Gastrocnemius medialis (tissue), 4 donors: ENCODE data around the gene SFXN5. TPM values are rescaled to one million over a fixed set of nuclear protein-coding genes. Genes with fewer than 3 reads are reported as not detected.
A peak's percentile ranks its signal among the peaks of the same experiment; 100 is the strongest.

Experiments
- ATAC-seq, 2 donors: fragments of 150-250 bp; one replicate each; pipeline ENCODE4 v1.9.1; 2016
- DNase-seq, 2 donors: peaks; one replicate each; pipeline ENCODE4 v3.0.0-alpha.2; 2019
- H3K27ac ChIP-seq, 4 donors: fragments of 200-600 bp; sonication (generic); 1 replicate in 1 of 4; 2 replicates in 3 of 4; pipeline ENCODE4 v1.5.1; 2016 to 2018; ENCODE audit warnings: mild to moderate bottlenecking in 2 of 4, moderate library complexity in 1 of 4
- H3K27me3 ChIP-seq, 3 donors: fragments of 200-600 bp; sonication (generic) in 2 of 3; 1 replicate in 1 of 3; 2 replicates in 2 of 3; pipeline versions ENCODE4 v1.5.1 to v1.6.0; 2016 to 2019; ENCODE audit warnings: mild to moderate bottlenecking in 1 of 3, moderate library complexity in 1 of 3
- H3K36me3 ChIP-seq, 2 donors: fragments of 200-600 bp; sonication (generic) in 1 of 2; one replicate each; pipeline ENCODE4 v1.5.1; 2017 to 2018
- H3K4me1 ChIP-seq, 2 donors: fragments of 200-600 bp; sonication (generic) in 1 of 2; one replicate each; pipeline ENCODE4 v1.5.1; 2016 to 2017; ENCODE audit warnings: mild to moderate bottlenecking in 2 of 2
- H3K4me3 ChIP-seq, 4 donors: fragments of 200-600 bp; sonication (generic) in 3 of 4; 1 replicate in 1 of 4; 2 replicates in 3 of 4; pipeline ENCODE4 v1.5.1; 2016 to 2019; ENCODE audit warnings: mild to moderate bottlenecking in 2 of 4
- H3K9me3 ChIP-seq, 3 donors: fragments of 200-600 bp; sonication (generic) in 2 of 3; 1 replicate in 1 of 3; 2 replicates in 2 of 3; pipeline ENCODE4 v1.5.1; 2016 to 2019
- POLR2A ChIP-seq, 2 donors: fragments of 450-650 bp; IDR thresholded peaks; one replicate each; pipeline ENCODE4 v1.6.1; 2017; ENCODE audit warnings: antibody characterized with exemption in 2 of 2, mild to moderate bottlenecking in 2 of 2, moderate library complexity in 2 of 2
- in situ Hi-C, 4 donors: fragments of 200-750 bp; cut with MboI; loops; one replicate each; pipeline versions ENCODE4 v1.15.0 to v1.8.0; 2017; ENCODE audit warnings: low sequenced_read_pairs in 4 of 4
- intact Hi-C: fragments of 100-400 bp; cut with DNase I; formaldehyde crosslinking; loops from one replicate; pipeline ENCODE4 v1.15.1; 2023; ENCODE audit warnings: low total_unique reads
- total RNA-seq, 4 donors: library from RNA; depleted of rRNA; stranded (reverse); fragments of >200 nt; gene quantifications; one replicate each; pipeline versions ENCODE4 v1.1.0 to v1.2.3, GENCODE V29; 2016
- TF ChIP-seq, protein P1 (sequence below), 5 experiments: fragments of 450-650 bp in 3 of 5; fragments of 200-600 bp in 2 of 5; sonication (generic) in 2 of 5; IDR thresholded peaks in 4 of 5; conservative IDR thresholded peaks in 1 of 5; 1 replicate in 4 of 5; 2 replicates in 1 of 5; pipeline ENCODE4 v1.5.1; 2016 to 2019; ENCODE audit warnings: antibody characterized with exemption in 5 of 5, mild to moderate bottlenecking in 3 of 5, moderate library complexity in 3 of 5

SFXN5 gene
- total RNA-seq, 4 donors from 2014 or later, result 6.8 to 22.7 (median 9.1) TPM

DNA sequence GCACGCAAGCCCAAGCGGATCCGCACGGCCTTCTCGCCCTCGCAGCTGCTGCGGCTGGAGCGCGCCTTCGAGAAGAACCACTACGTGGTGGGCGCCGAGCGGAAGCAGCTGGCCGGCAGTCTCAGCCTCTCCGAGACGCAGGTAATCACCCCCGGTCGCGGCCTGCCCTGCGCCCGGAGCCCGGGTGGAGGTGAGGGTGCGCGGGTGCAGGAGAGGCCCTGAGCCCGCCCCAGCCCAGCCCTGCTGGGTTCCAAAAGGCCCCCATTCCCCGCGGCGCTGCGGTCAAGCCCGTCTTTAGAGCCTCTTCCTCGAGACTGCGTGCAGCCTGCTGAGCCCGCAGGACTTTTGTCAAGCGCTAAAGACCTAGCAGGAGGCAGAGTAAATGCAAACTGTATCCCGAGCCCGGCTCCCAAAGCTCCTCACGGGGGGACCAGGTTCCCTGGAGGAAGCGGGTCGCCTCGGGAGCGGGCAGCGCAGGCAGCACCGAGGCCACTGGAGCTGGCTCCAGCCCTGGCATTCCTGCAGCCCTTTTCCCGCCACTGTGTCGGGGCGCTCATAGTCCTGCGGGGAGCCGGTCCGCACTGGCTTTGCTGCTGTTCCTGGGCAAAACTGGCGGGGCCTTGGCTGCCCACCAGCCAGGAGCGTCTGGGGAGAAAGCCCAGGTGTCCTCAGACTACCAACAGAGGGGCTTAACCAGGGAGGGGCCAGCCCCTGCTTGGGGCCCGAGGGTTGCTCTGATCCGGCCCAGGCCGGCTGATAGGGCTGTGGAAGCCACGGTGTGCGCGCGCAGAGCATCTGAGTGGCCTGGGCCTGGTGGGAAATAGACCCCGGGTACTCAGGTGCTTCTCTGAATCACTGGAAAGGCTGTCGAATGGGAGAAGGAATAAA is 146.9 kb downstream of the SFXN5 start:
- H3K4me3 ChIP-seq, result no peak overlapping the region
- DNase-seq (peak in 1 of 2 donors; percentile 10), ATAC-seq (peak in 1 of 2 donors; percentile 12)
- no peak overlapping the region for H3K27ac ChIP-seq
- peaks cover 90 to 95% (median 94%) of the 10 kb centered on the region in 3 donors for H3K27me3 ChIP-seq
- no peaks in the 10 kb centered on the region for H3K9me3 ChIP-seq
- H3K36me3 ChIP-seq, result no peaks in the 10 kb centered on the region
- in situ Hi-C loops (no loop called here), intact Hi-C loops (no loop called here)
- TF ChIP-seq POLR2A (IDR thresholded peaks at IDR 0.05), result no peak
- TF ChIP-seq, protein P1, sequence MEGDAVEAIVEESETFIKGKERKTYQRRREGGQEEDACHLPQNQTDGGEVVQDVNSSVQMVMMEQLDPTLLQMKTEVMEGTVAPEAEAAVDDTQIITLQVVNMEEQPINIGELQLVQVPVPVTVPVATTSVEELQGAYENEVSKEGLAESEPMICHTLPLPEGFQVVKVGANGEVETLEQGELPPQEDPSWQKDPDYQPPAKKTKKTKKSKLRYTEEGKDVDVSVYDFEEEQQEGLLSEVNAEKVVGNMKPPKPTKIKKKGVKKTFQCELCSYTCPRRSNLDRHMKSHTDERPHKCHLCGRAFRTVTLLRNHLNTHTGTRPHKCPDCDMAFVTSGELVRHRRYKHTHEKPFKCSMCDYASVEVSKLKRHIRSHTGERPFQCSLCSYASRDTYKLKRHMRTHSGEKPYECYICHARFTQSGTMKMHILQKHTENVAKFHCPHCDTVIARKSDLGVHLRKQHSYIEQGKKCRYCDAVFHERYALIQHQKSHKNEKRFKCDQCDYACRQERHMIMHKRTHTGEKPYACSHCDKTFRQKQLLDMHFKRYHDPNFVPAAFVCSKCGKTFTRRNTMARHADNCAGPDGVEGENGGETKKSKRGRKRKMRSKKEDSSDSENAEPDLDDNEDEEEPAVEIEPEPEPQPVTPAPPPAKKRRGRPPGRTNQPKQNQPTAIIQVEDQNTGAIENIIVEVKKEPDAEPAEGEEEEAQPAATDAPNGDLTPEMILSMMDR (IDR thresholded peaks at IDR 0.05 in 4 of 5, conservative IDR thresholded peaks at IDR 0.05 in 1 of 5), result no peak
- H3K4me1 ChIP-seq, result peaks cover 0 to 20% of the 10 kb centered on the region in 2 donors

DNA sequence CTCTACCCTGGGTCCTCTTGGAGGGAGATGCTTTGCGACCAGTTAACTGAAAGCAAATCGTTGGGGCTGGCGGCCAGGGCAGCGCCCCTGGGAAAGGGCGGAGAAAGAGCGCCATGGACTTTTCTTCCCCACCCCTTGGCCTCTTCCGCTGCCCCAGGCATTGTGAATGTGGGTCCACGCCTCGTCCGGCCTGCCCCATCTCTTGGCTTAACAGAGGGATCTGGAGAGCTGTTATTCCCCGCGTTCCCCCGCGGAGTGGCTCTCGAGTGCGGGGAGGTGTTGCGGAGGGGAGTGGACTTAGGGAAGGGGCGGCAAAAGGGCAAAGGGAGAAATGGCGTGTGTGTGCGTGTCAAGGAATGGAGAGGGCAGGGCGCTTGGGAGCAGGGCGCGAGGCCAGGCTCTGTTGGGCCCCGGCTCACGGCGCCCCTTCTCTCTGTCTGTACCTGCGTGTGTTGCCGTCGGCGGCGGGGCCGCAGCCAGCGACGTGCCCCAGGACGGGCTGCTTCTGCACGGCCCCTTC is 147.6 kb downstream of the SFXN5 start:
- Histone ChIP-seq H3K27me3 (peaks cover 96 to 100% (median 97%) of the 10 kb centered on the region in 3 donors), H3K4me1 (peaks cover 0 to 21% of the 10 kb centered on the region in 2 donors), H3K27ac (no peak overlapping the region), H3K36me3 (no peaks in the 10 kb centered on the region), H3K9me3 (no peaks in the 10 kb centered on the region), H3K4me3 (no peak overlapping the region)
- ATAC-seq (no peak), DNase-seq (peak in 1 of 2 donors; percentile 8)
- no peak for TF ChIP-seq POLR2A (IDR thresholded peaks at IDR 0.05)
- TF ChIP-seq, protein P1 (IDR thresholded peaks at IDR 0.05 in 4 of 5, conservative IDR thresholded peaks at IDR 0.05 in 1 of 5), result no peak
- intact Hi-C loops (no loop called here), in situ Hi-C loops (no loop called here)

DNA sequence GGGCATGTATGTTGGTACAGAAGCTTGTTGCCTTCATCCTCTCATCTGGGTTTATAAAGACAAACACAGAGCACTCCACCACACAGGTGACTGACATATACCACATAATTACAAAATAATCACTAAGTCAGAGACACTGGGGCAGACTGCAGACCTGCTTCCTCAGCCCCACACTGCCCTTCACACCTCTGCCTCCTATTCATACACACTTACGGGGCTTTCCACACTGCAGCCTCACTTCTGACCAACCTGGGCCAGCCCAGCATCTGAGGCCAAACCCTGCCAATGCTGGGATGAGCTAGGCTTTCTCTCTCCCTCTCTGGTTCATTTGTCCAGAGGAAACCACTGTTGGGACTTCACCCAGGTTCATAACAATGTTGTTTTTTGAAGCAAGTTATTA is 149.7 kb downstream of the SFXN5 start:
- TF ChIP-seq, protein P1 (IDR thresholded peaks at IDR 0.05 in 4 of 5, conservative IDR thresholded peaks at IDR 0.05 in 1 of 5), result no peak
- TF ChIP-seq POLR2A (IDR thresholded peaks at IDR 0.05), result no peak

DNA sequence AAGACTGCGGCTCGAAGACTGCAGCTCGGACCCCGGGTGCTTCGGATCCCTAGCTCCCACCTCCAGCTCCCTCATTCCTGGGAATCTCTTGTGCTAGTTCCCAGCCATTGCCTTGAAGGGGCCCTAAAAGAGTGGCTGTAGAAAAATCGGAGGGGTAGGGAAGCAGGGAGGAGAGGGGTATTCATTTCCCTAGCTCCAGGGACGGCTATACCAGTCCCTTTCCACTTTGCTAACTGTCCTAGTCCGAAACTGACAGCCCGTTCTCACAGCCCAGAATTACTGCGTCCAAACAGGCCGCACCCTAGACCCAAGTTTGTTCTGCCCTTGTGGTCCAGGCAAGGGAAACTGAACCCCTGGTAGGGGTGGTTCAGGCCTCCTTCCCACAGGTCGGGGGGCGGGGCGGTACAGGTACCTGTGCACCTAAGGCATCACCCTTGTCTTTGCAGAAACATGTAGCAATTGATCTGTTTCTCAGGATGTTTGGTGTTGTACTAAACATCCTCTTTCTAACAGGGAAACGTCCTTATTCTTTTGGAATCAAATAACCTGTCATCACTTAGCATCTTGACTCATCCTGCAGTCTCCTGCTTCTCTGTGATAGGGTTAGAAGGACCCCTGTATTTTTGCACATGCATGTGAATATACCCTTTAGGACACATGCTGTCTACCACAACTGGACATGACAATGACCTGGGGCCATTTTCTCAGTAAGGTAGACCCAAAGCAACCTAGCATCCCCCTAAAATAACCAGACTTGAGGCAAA is 150.2 kb downstream of the SFXN5 start:
- Histone ChIP-seq H3K4me1 (peaks cover 12 to 41% of the 10 kb centered on the region in 2 donors), H3K36me3 (no peaks in the 10 kb centered on the region), H3K4me3 (no peak overlapping the region), H3K27me3 (peaks cover 95 to 98% (median 97%) of the 10 kb centered on the region in 3 donors), H3K9me3 (no peaks in the 10 kb centered on the region), H3K27ac (no peak overlapping the region)
- peak in 1 of 2 donors; percentile 9 for DNase-seq
- no peak for ATAC-seq
- intact Hi-C loops, result no loop called here
- in situ Hi-C loops, result no loop called here
- TF ChIP-seq, protein P1 (IDR thresholded peaks at IDR 0.05 in 4 of 5, conservative IDR thresholded peaks at IDR 0.05 in 1 of 5), result no peak
- no peak for TF ChIP-seq POLR2A (IDR thresholded peaks at IDR 0.05)

More for the DNA sequence above, 149.7 kb downstream of the SFXN5 start:
- Histone ChIP-seq H3K4me3 (no peak overlapping the region), H3K9me3 (no peaks in the 10 kb centered on the region), H3K4me1 (peaks cover 7 to 35% of the 10 kb centered on the region in 2 donors), H3K36me3 (no peaks in the 10 kb centered on the region), H3K27ac (no peak overlapping the region), H3K27me3 (peaks cover 95 to 98% (median 97%) of the 10 kb centered on the region in 3 donors)
- DNase-seq (peak in 1 of 2 donors; percentile 1), ATAC-seq (no peak)
- in situ Hi-C loops, result no loop called here
- intact Hi-C loops, result no loop called here
